Measurements from ENCODE around the gene IQCN.
A peak's percentile ranks its signal among the peaks of the same experiment; 100 is the strongest.
"Not testable (repeated sequence)": the region's sequence is repeated elsewhere in the genome, so short reads cannot be mapped to it uniquely, and the experiment has no call there.

Gene IQCN

GRCh38 chr19:18216789-18217188, 57.5 kb downstream of the IQCN start:
- no peak overlapping the region for H3K27ac ChIP-seq
- TF ChIP-seq CTCF (IDR thresholded peaks at IDR 0.05) (no peak), ZFX (IDR thresholded peaks at IDR 0.05; ENCODE audit: borderline replicate concordance) (no peak)

- H3K27ac ChIP-seq, result no peak overlapping the region
- TF ChIP-seq ZFX (IDR thresholded peaks at IDR 0.05; ENCODE audit: borderline replicate concordance) (no peak), CTCF (IDR thresholded peaks at IDR 0.05) (no peak)
Measured at GRCh38 chr19:18214779-18215433, 59.3 kb downstream of the IQCN start.

GRCh38 chr19:18211683-18212082, 62.6 kb downstream of the IQCN start:
- H3K27ac ChIP-seq, result no peak overlapping the region
- TF ChIP-seq CTCF (IDR thresholded peaks at IDR 0.05), result no peak
- TF ChIP-seq ZFX (IDR thresholded peaks at IDR 0.05; ENCODE audit: borderline replicate concordance), result no peak

GRCh38 chr19:18209912-18210311, 64.3 kb downstream of the IQCN start:
- H3K27ac ChIP-seq, result not testable (repeated sequence)

- peak; percentile 79 for TF ChIP-seq CTCF (IDR thresholded peaks at IDR 0.05)
- no peak for TF ChIP-seq ZFX (IDR thresholded peaks at IDR 0.05; ENCODE audit: borderline replicate concordance)
- H3K27ac ChIP-seq, result no peak overlapping the region
Measured at GRCh38 chr19:18208098-18208951, 65.9 kb downstream of the IQCN start.

All from 22Rv1 (cell line).